GM12875 (cell line): ENCODE data around the gene CASR.

ENCODE experiments used
- H3K4me3 ChIP-seq: one replicate; pipeline ENCODE4 v1.5.1; 2011; ENCODE audit warnings: low read depth, low read length, control low read depth
- CTCF ChIP-seq: IDR thresholded peaks from 2 replicates; pipeline ENCODE4 v1.5.1; 2011; ENCODE audit warnings: low read depth, mild to moderate bottlenecking, control low read depth, inconsistent platforms, low read length, moderate library complexity, borderline replicate concordance; ENCODE audit not compliant: insufficient read depth

The CASR gene

GRCh38 chr3:122215592-122216298, 32.3 kb downstream of the CASR start:
- H3K4me3 ChIP-seq = no peak overlapping the region
- TF ChIP-seq CTCF = no peak

- no peak overlapping the region for H3K4me3 ChIP-seq
- TF ChIP-seq CTCF = no peak
Measured at GRCh38 chr3:122217901-122218300, 34.4 kb downstream of the CASR start.

GRCh38 chr3:122219242-122219872, 35.9 kb downstream of the CASR start:
- no peak for TF ChIP-seq CTCF
- H3K4me3 ChIP-seq = no peak overlapping the region

- TF ChIP-seq CTCF = no peak
- H3K4me3 ChIP-seq = no peak overlapping the region
Measured at GRCh38 chr3:122227036-122227781, 43.7 kb downstream of the CASR start.

GRCh38 chr3:122230174-122230573, 46.7 kb downstream of the CASR start:
- TF ChIP-seq CTCF = no peak
- no peak overlapping the region for H3K4me3 ChIP-seq

- TF ChIP-seq CTCF = no peak
- H3K4me3 ChIP-seq = no peak overlapping the region
Measured at GRCh38 chr3:122231465-122232157, 48.1 kb downstream of the CASR start.
